GM12891 (cell line): ENCODE measurements around the gene CABP7.

Experiments used
- POLR2A ChIP-seq: IDR thresholded peaks from 2 replicates; pipeline ENCODE4 v1.6.1; 2011; ENCODE audit warnings: low read depth, low read length, control low read depth
- POLR2AphosphoS5 ChIP-seq: IDR thresholded peaks from 2 replicates; pipeline ENCODE4 v1.6.1; 2011; ENCODE audit warnings: low read depth, low read length, control low read depth

DNA sequence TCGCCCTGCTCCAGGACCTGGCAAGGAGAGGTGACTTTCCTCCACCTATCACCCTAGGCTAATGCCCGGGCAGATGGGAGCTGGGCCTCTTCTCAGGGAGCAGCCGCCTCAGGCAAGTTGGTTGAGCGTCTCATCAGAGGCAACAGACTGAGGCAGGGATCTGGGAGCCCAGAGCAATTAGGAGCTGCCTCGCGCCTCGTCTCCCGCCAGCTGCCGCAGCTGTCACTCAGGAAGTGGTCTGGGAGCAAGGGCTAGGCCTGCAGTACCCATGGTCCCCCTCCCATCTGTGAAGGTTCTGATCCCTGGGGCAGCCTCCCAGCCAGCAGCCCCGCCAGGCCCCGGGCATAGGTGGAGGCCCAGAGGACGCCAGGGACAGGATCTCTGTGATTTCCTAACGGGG is 4.6 kb upstream of the CABP7 start:
- TF ChIP-seq POLR2A (no peak), POLR2AphosphoS5 (no peak)
